Medulla oblongata (tissue), 1 donor: ENCODE results near the gene COX10.
"Not testable (repeated sequence)": the region's sequence is repeated elsewhere in the genome, so short reads cannot be mapped to it uniquely, and the experiment has no call there.

Experiments
- DNase-seq: peaks from one replicate; pipeline ENCODE4 v3.0.0-alpha.2; 2015; ENCODE audit errors: extremely low spot score

COX10 gene

GRCh38 chr17:14205380-14205779 lies 136.1 kb downstream of the COX10 start:
- no peak for DNase-seq

DNA sequence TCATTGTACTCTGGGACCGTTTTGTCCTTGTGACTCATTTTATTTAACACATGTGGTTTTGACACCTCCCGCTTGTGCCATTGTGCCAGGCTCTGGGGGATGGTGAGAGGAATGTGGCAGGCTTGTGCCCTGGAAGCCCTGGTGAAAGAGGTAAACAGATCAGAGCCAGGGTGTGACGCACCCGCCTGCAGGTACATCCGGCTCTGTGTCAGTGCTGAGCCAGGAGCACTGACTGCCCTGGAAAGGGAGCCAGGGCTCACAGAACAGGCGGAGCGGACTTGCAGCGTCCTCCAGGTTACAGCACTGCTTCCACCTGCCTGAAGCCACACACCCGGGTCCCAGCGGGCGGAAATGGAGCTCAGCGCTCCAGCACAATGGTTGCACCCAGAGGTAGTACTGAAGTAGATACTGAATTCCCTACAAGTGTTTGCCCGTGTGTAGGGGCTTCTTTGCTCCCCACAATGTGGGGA lies 136.7 kb downstream of the COX10 start:
- DNase-seq: no peak

DNA sequence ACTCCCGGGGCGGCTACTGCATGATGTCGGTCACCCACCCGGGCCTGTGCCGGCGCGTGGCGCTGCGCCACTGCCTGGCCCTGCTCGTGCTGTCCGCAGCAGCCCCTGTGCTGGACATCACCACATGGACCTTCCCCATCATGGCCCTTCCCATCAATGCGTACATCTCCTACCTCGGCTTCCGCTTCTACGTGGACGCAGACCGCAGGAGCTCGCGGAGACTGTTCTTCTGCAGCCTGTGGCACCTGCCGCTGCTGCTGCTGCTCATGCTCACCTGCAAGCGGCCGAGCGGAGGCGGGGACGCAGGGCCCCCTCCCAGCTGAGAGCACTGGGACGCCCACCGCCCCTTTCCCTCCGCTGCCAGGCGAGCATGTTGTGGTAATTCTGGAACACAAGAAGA lies 137.6 kb downstream of the COX10 start:
- no peak for DNase-seq

DNA sequence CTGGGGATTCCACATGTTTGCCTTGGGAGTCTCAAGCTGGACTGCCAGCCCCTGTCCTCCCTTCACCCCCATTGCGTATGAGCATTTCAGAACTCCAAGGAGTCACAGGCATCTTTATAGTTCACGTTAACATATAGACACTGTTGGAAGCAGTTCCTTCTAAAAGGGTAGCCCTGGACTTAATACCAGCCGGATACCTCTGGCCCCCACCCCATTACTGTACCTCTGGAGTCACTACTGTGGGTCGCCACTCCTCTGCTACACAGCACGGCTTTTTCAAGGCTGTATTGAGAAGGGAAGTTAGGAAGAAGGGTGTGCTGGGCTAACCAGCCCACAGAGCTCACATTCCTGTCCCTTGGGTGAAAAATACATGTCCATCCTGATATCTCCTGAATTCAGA lies 138.5 kb downstream of the COX10 start:
- DNase-seq: no peak

DNA sequence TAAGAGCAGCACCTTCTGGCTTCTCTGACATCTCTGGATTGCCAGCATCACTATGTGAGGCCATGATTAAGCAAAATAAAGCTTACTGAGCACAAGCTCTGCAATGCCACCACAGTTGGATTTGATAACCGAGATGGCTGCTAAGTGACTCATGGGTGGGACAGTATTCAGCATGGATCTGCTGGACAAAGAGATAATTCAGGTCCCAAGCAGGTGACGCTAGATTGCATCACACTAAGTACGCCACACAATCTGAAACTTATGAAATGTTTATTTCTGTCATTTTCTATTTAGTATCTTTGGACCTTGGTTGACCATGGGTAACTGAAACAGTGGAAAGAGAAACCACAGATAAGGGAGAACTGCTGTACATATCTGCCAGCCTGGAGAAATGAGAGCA lies 139.9 kb downstream of the COX10 start:
- DNase-seq: no peak

DNA sequence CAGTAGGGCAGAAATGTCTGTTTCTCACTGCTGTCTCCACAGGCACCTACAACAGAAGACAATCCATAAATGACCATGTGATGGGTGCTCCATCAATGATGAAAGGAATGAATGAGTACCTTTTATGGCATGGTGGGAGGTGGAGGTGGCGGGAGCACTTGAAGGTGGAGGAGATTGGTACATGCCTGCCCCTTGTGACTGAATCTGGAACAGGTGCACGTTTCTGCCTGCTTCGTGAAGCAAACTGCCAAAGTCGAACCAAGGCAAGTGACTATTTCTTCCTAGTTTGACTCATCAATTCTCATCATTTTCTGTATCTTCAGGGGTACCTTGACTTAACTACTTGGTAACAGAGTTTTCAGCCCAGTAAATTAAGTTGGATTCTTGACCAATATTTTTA lies 141.9 kb downstream of the COX10 start:
- DNase-seq: no peak

DNA sequence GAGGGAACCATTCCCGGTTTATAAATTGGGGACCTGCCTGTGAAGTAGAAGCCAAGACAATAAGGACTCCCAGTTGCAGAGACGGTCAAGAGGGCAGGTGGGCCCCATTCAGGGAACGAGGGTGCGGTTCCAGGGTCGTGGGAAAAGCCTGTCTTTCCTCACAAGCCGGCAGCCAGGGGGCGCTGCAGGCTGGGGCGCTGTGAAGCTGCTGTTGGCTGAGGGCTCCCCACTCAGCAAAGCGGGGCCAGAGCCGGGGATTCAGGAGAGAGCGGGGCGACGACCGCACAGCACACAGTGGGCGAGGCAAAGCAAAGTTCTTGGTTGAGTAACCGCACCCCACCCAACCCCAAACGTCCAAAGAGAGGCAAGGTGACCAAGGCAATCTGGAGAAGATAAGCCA lies 142.5 kb downstream of the COX10 start:
- peak; percentile 13 for DNase-seq

DNA sequence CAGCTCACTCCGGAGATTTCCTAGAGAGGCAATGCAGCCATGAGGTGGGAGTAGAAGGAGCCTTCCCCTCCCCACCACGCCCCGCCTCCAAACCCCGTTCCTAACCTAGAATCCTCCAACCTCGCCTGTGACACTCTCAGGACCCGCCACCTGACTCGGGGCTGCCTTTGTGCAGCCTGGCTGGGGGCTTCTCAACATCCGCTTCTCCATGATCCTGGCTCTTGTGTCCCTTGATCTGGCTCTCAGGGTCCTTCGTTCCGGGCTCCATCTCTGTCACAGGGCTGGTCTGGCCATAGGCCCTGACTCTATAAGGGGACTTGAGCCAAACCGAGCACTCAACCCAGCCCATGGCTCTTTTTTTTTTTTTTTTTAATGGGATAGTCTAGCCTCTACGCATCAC lies 143.1 kb downstream of the COX10 start:
- DNase-seq: no peak

- no peak for DNase-seq
These were observed 145.0 kb downstream of the COX10 start for GRCh38 chr17:14214271-14214670.

GRCh38 chr17:14222611-14223010 lies 153.3 kb downstream of the COX10 start:
- DNase-seq: no peak

- no peak for DNase-seq
These were observed 156.1 kb downstream of the COX10 start for GRCh38 chr17:14225254-14225980.

DNA sequence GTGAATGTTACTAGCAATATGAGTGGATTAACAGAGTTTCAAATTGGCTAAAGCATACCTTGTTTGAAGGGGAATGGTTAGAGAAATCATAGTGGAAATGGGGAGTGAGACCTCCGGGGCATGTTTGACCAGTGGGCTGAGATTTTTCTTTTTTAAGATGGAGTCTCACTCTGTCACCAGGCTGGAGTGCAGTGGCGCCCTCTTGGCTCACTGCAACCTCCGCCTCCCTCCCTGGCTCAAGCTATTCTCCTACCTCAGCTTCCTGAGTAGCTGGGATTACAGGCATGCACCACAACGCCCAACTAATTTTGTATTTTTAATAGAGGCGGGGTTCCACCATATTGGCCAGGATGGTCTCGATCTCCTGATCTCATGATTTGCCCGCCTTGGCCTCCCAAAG lies 157.7 kb downstream of the COX10 start:
- DNase-seq: no peak

DNA sequence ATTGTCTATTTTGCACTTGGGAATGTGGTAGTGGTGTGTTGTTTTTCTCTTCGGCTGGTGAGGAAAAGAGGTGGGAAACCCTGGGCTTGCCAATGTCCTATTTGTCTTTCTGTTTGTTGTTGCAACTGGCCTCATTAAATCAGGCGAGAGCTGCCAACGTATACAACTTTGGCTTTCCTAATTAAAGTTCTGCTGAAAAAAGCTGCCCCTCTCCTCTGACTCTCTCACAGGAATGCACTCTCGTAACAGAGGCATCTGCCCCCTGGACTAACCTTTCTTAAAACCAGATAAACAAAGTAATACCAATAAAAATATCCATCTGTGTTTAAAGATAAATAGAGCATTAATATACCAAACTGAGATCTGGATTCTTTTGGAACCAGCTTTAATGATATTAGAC lies 159.6 kb downstream of the COX10 start:
- no peak for DNase-seq

DNA sequence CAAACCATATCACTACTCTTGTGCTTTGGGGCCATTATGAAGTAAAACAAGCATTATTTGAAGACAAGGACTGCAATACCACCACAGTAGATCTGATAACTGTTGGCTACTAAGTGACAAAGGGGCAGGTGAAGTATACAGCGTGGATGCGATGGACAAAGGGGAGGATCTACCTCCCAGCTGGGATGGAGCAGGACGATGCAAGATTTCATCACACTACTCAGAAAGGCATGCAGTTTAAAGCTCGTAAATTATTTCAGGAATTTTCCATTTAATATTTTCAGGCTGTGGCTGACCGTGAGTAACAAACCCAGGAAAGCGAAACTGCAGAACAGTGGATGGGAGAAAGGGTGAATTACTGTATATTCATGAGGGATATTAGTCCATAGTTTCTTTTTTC lies 161.9 kb downstream of the COX10 start:
- not testable (repeated sequence) for DNase-seq

- DNase-seq: not testable (repeated sequence)
These were observed 165.7 kb downstream of the COX10 start for GRCh38 chr17:14235047-14235446.

DNA sequence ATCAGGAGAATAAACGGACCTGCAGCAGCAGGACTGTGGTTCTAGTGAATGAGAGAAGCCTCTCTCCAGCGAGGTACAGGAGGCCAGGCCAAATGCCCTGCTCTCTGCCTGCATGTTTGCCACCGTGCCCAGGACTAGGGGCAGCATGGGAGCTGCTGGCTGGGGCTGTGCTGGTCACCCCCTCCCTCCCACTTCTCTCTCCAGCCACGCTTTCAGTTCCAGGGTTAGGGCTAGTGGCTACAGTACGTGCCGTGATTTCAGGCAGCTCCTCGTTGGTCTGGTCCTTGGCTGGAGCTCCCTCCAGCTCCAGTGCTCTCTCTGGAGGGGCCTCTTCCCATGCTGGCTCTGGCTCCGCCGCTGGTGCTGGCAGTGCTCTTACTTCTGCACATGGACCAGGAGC lies 166.7 kb downstream of the COX10 start:
- not testable (repeated sequence) for DNase-seq

DNA sequence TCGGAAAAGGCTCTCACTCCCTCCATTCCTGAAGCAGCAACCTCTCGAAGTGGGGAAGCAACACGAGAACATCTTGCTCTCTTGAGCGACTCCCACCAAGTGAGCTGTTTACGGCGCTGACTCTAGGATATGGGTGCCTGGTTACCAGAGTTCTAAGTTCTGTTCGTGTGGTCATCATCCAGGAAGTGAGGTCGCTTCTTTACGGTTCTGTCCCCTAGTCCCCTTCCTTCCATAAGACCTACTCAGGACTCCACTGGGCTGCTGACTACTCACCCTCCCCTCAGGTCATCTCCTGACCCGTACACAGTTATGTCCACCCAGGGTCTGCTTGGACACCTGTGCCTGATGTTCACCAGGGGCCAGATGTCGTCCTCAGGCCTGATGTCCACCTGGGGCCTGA lies 167.5 kb downstream of the COX10 start, which contains the start of gene CDRT15:
Gene CDRT15, minus strand, starts transcription at position 101 of the 400 bp plus-strand sequence. Its CDS starts 29 bp downstream, at position 72.
- DNase-seq: not testable (repeated sequence)

- DNase-seq: not testable (repeated sequence)
These were observed 170.0 kb downstream of the COX10 start for GRCh38 chr17:14239271-14239670.

- DNase-seq: no peak
These were observed 175.7 kb downstream of the COX10 start for GRCh38 chr17:14245002-14245401.

DNA sequence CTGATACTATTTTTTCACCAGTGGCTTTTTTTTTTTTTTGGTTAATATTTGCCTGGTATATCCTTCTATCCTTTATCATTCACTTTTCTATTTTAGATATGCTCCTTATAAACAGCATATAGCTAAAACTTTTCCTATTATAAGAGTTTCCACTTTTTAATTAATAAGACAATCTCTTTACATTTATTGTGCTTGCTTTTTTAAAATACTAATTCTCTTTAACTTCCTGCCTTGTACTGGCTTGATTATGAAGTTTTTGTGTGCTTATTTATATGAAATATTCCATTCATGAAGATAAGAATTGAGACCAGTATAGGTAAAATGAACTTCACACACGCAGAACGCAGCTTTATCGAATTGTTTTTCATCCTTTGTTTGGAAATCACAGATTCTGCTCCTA lies 176.3 kb downstream of the COX10 start:
- no peak for DNase-seq
